SU-DHL-6 (cell line): ENCODE measurements around the gene ENDOG.

Experiments used
- H2AFZ ChIP-seq: fragments of 200-600 bp; sonication (generic); 2 replicates; pipeline ENCODE4 v1.6.1; 2014; ENCODE audit warnings: low read depth, mild to moderate bottlenecking, moderate library complexity, mixed read lengths, antibody characterized with exemption, low read length; ENCODE audit not compliant: severe bottlenecking
- H3F3A ChIP-seq: fragments of 200-600 bp; shearing (Covaris generic); 2 replicates; pipeline ENCODE4 v1.6.0; 2016; ENCODE audit warnings: antibody characterized with exemption, mild to moderate bottlenecking; ENCODE audit not compliant: insufficient read depth
- H3K27ac ChIP-seq: fragments of 200-600 bp; sonication (generic); 2 replicates; pipeline ENCODE4 v1.5.1; 2016; ENCODE audit warnings: low read depth, mild to moderate bottlenecking, low read length, moderate library complexity, mixed read lengths
- H3K27me3 ChIP-seq: fragments of 200-600 bp; sonication (generic), shearing (Covaris generic); 2 replicates; pipeline ENCODE4 v1.6.0; 2014; ENCODE audit warnings: mild to moderate bottlenecking, low read length
- H3K36me3 ChIP-seq: fragments of 200-600 bp; sonication (generic); 2 replicates; pipeline ENCODE4 v1.6.1; 2014; ENCODE audit warnings: mild to moderate bottlenecking, low read length, mixed read lengths
- H3K4me2 ChIP-seq: fragments of 300-600, 200-600 bp; shearing (Covaris generic), sonication (generic); 2 replicates; pipeline ENCODE4 v1.6.0; 2014; ENCODE audit warnings: low read length, low read depth, mild to moderate bottlenecking; ENCODE audit not compliant: poor library complexity, severe bottlenecking
- H3K4me3 ChIP-seq: fragments of 200-600 bp; sonication (generic); 2 replicates; pipeline ENCODE4 v1.5.1; 2014; ENCODE audit warnings: antibody characterized with exemption, low read length, mild to moderate bottlenecking, mixed read lengths; ENCODE audit not compliant: insufficient read depth, poor library complexity, severe bottlenecking
- H3K79me2 ChIP-seq: fragments of 200-600 bp; sonication (generic); 2 replicates; pipeline ENCODE4 v1.6.1; 2014; ENCODE audit warnings: mild to moderate bottlenecking, low read length, moderate library complexity; ENCODE audit not compliant: insufficient read depth
- H3K9ac ChIP-seq: fragments of 200-600 bp; sonication (generic); 2 replicates; pipeline ENCODE4 v1.7.0; 2014; ENCODE audit warnings: mild to moderate bottlenecking, low read length
- H3K9me2 ChIP-seq: fragments of 200-600 bp; sonication (generic); replicated peaks from 2 replicates; pipeline ENCODE4 v1.6.1; 2014; ENCODE audit warnings: low read length; ENCODE audit not compliant: insufficient read depth
- H3K9me3 ChIP-seq: fragments of 200-600 bp; sonication (generic); 2 replicates; pipeline ENCODE4 v1.6.1; 2014; ENCODE audit warnings: low read length, mixed read lengths; ENCODE audit not compliant: insufficient read depth
- H4K20me1 ChIP-seq: fragments of 200-600 bp; sonication (generic); 2 replicates; pipeline ENCODE4 v1.6.1; 2014; ENCODE audit warnings: low read depth, mild to moderate bottlenecking, antibody characterized with exemption, low read length, moderate library complexity, mixed read lengths
- EZH2phosphoT487 ChIP-seq: fragments of 200-600 bp; sonication (generic), shearing (Covaris generic); conservative IDR thresholded peaks from 2 replicates; pipeline ENCODE4 v1.6.1; 2018; ENCODE audit warnings: mild to moderate bottlenecking, antibody characterized with exemption, low read length, moderate library complexity, mixed read lengths
- TF ChIP-seq, protein P1 (sequence below): fragments of 200-600 bp; sonication (generic); IDR thresholded peaks from one replicate; pipeline ENCODE4 v1.5.1; 2017; ENCODE audit warnings: antibody characterized with exemption, mild to moderate bottlenecking, low read length, moderate library complexity; ENCODE audit not compliant: insufficient read depth, poor library complexity, severe bottlenecking

The ENDOG gene

DNA sequence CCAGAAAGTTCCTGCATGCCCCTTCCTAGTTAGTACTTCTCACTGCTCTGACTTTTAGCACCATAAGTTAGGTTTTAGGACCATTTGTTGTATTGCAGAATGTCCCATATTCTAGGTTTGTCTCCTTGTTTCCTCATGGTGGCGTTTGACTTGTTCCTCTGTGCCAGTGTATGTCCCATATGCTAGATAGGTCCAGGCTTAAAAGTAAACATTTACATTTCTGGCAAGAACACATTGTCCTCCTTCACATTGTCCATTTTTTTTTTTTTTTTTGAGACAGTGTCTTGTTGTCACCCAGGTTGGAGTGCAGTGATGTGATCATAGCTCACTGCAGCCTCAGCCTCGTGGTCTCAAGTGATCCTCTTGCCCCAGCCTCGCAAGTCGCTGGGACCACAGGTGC is 15.8 kb upstream of the ENDOG start:
- Histone ChIP-seq H3F3A (no peaks in the 10 kb centered on the region), H3K9ac (no peak overlapping the region), H3K4me2 (no peak overlapping the region), H3K9me2 (no peaks in the 10 kb centered on the region), H3K36me3 (0 out of 2 replicates have a peak, but pooled peaks cover 4% of the 10 kb centered on the region), H3K27me3 (no peaks in the 10 kb centered on the region), H2AFZ (no peak overlapping the region), H3K79me2 (no peaks in the 10 kb centered on the region), H3K27ac (no peak overlapping the region), H3K9me3 (no peaks in the 10 kb centered on the region), H3K4me3 (no peak overlapping the region), H4K20me1 (no peaks in the 10 kb centered on the region)
- TF ChIP-seq, protein P1, sequence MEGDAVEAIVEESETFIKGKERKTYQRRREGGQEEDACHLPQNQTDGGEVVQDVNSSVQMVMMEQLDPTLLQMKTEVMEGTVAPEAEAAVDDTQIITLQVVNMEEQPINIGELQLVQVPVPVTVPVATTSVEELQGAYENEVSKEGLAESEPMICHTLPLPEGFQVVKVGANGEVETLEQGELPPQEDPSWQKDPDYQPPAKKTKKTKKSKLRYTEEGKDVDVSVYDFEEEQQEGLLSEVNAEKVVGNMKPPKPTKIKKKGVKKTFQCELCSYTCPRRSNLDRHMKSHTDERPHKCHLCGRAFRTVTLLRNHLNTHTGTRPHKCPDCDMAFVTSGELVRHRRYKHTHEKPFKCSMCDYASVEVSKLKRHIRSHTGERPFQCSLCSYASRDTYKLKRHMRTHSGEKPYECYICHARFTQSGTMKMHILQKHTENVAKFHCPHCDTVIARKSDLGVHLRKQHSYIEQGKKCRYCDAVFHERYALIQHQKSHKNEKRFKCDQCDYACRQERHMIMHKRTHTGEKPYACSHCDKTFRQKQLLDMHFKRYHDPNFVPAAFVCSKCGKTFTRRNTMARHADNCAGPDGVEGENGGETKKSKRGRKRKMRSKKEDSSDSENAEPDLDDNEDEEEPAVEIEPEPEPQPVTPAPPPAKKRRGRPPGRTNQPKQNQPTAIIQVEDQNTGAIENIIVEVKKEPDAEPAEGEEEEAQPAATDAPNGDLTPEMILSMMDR: no peak
- TF ChIP-seq EZH2phosphoT487: no peak

DNA sequence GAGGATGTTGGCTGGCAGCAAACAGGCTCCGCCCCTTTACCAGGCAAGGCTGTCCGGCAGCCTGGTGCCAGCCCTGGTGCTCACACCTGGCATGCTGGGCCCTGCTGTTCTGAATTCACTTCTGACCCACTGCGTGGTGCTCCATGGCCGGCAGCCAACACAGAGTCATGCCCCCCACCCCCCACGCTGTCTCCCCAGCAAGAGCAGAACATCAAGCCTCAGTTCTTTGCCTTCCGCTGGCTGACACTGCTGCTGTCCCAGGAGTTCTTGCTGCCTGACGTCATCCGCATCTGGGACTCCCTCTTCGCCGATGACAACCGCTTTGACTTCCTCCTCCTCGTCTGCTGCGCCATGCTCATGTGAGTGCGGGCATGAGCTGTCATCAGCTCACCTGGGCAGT is 12.6 kb upstream of the ENDOG start:
- H3K4me3 ChIP-seq: no peak overlapping the region
- no peak overlapping the region for H3K4me2 ChIP-seq
- no peaks in the 10 kb centered on the region for H3K27me3 ChIP-seq
- H3K79me2 ChIP-seq: no peaks in the 10 kb centered on the region
- H3F3A ChIP-seq: no peaks in the 10 kb centered on the region
- no peaks in the 10 kb centered on the region for H3K9me3 ChIP-seq
- H3K36me3 ChIP-seq: no peaks in the 10 kb centered on the region
- TF ChIP-seq, protein P1: no peak
- TF ChIP-seq EZH2phosphoT487: no peak
- no peak overlapping the region for H3K9ac ChIP-seq
- H2AFZ ChIP-seq: no peak overlapping the region
- H3K9me2 ChIP-seq: no peaks in the 10 kb centered on the region
- no peak overlapping the region for H3K27ac ChIP-seq
- H4K20me1 ChIP-seq: no peaks in the 10 kb centered on the region

DNA sequence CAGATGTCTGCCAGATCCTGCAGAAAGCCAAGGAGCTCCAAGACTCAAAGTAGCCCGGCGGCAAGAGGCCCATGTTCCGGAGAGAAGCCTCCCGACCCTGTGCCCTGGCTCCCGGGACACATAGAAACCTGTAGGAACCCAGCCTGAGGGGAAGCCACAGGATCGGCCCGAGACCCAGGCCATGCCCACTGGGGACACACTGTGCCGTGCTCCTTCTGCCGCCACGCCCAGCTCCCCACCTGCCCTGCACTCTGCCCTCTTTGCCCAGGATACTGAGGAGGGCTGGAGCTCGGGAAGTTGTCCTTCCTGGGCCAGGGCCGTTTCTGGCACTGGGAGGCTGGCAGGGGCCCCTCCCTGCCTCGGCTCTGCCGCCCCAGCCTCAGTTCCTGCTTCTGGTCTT is 10.5 kb upstream of the ENDOG start:
- no peak for TF ChIP-seq EZH2phosphoT487
- TF ChIP-seq, protein P1: no peak
- H4K20me1 ChIP-seq: no peaks in the 10 kb centered on the region
- H3K27me3 ChIP-seq: no peaks in the 10 kb centered on the region
- H3K27ac ChIP-seq: no peak overlapping the region
- no peaks in the 10 kb centered on the region for H3K9me2 ChIP-seq
- H3K36me3 ChIP-seq: no peaks in the 10 kb centered on the region
- H3K79me2 ChIP-seq: no peaks in the 10 kb centered on the region
- no peaks in the 10 kb centered on the region for H3K9me3 ChIP-seq
- H3K9ac ChIP-seq: no peak overlapping the region
- no peak overlapping the region for H3K4me3 ChIP-seq
- H3K4me2 ChIP-seq: no peak overlapping the region
- peaks cover 6% of the 10 kb centered on the region; the same call in 1 of the 2 replicates for H3F3A ChIP-seq
- no peak overlapping the region for H2AFZ ChIP-seq

DNA sequence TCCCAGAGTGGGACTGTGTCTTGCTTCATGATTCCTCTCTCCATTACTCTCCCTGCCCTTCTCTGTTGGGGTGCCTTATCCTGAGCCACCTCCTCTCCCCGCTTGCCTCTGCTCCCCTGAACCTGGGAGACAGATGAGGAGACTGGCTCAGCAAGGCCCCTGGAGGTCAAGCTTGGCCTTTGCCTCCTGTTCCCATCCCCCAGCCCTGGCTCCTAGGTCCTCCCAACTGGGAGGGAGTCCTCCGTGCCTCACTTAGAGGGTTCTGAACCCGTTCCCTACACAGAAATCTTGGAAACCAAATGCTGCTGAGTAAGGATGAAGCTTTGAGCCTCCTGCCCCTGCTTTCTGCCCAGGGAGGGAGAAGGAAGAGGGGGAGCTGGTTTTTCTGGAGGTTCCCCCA is 9.8 kb upstream of the ENDOG start:
- H3K9me2 ChIP-seq: no peaks in the 10 kb centered on the region
- no peak overlapping the region for H3K9ac ChIP-seq
- no peak overlapping the region for H3K4me3 ChIP-seq
- no peak for TF ChIP-seq EZH2phosphoT487
- TF ChIP-seq, protein P1: no peak
- H4K20me1 ChIP-seq: no peaks in the 10 kb centered on the region
- no peak overlapping the region for H3K27ac ChIP-seq
- no peaks in the 10 kb centered on the region for H3K36me3 ChIP-seq
- H3K27me3 ChIP-seq: no peaks in the 10 kb centered on the region
- H3F3A ChIP-seq: peaks cover 6% of the 10 kb centered on the region; the same call in 1 of the 2 replicates
- H3K4me2 ChIP-seq: no peak overlapping the region
- no peak overlapping the region for H2AFZ ChIP-seq
- no peaks in the 10 kb centered on the region for H3K79me2 ChIP-seq
- H3K9me3 ChIP-seq: no peaks in the 10 kb centered on the region
